Measurements from ENCODE around the gene PDLIM1. TPM values are rescaled to one million over a fixed set of nuclear protein-coding genes. Genes with fewer than 3 reads are reported as not detected.

PDLIM1 gene
- polyA plus RNA-seq, 1 of the 3 experiments (the other 2 are of a cell fraction), result 97.2 TPM

DNA sequence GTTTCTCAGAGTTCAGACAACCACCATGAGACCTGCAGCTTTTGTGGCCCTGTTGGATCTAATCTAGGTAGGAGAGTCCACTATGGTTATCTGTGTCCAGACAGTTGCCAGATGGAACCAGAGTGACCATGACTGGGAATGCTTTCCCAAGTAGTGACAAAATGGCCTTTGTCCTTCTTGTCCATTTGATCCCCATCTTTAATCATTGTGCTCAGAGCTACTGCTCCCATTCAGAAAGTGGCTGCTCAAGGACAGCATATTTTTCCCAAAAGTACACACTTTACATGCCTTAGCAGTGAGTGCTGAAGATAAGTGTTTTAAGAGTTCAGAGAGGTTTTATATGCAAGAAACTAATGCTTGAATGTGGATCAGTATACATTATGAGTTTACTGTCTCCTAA is 102.2 kb downstream of the PDLIM1 start:
- DNase-seq, result no peak
- ChIA-PET POLR2A (interaction anchor here (0.5 kb wide), 1 partner anchor 399 kb away, joined by 3 read pairs; no protein-coding TSS in a partner anchor), CTCF (interaction anchor here (0.7 to 2.7 kb wide), 3 partner anchors 55 to 175 kb away, joined by 3 to 9 read pairs (median 4); no protein-coding TSS in a partner anchor)
- H3K27me3 ChIP-seq (ENCODE audit: insufficient read depth), result no peaks in the 10 kb centered on the region
- no peaks in the 10 kb centered on the region for H3K9me2 ChIP-seq
- H3K9me3 ChIP-seq, result no peaks in the 10 kb centered on the region
- TF ChIP-seq EZH2phosphoT487 (IDR thresholded peaks at IDR 0.05; ENCODE audit: borderline replicate concordance, low read depth) (no peak), GABPA (IDR thresholded peaks at IDR 0.05; ENCODE audit: low read depth) (no peak), RAD21 (IDR thresholded peaks at IDR 0.05; ENCODE audit: low read length) (no peak), TEAD4 (IDR thresholded peaks at IDR 0.05; ENCODE audit: borderline replicate concordance, insufficient read depth) (no peak), TCF12 (IDR thresholded peaks at IDR 0.05) (no peak), RXRA (IDR thresholded peaks at IDR 0.05; ENCODE audit: borderline replicate concordance, low read depth) (no peak), MXI1 (IDR thresholded peaks at IDR 0.05; ENCODE audit: low read depth, low read length) (no peak), MEF2A (IDR thresholded peaks at IDR 0.05; ENCODE audit: borderline replicate concordance, low read depth) (no peak), FOXM1 (IDR thresholded peaks at IDR 0.05; ENCODE audit: low read depth) (no peak), SIN3A (IDR thresholded peaks at IDR 0.05; ENCODE audit: borderline replicate concordance, low read depth, low read length) (no peak), GATA2 (CRISPR knock-in tag; IDR thresholded peaks at IDR 0.05) (no peak), YY1 (IDR thresholded peaks at IDR 0.05; ENCODE audit: low read depth) (no peak)
- TF ChIP-seq, protein P1, sequence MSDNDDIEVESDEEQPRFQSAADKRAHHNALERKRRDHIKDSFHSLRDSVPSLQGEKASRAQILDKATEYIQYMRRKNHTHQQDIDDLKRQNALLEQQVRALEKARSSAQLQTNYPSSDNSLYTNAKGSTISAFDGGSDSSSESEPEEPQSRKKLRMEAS (IDR thresholded peaks at IDR 0.05; ENCODE audit: low read depth), result no peak
- TF ChIP-seq, protein P2, sequence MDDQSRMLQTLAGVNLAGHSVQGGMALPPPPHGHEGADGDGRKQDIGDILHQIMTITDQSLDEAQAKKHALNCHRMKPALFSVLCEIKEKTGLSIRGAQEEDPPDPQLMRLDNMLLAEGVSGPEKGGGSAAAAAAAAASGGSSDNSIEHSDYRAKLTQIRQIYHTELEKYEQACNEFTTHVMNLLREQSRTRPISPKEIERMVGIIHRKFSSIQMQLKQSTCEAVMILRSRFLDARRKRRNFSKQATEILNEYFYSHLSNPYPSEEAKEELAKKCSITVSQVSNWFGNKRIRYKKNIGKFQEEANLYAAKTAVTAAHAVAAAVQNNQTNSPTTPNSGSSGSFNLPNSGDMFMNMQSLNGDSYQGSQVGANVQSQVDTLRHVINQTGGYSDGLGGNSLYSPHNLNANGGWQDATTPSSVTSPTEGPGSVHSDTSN (IDR thresholded peaks at IDR 0.05), result no peak
- TF ChIP-seq, protein P3, sequence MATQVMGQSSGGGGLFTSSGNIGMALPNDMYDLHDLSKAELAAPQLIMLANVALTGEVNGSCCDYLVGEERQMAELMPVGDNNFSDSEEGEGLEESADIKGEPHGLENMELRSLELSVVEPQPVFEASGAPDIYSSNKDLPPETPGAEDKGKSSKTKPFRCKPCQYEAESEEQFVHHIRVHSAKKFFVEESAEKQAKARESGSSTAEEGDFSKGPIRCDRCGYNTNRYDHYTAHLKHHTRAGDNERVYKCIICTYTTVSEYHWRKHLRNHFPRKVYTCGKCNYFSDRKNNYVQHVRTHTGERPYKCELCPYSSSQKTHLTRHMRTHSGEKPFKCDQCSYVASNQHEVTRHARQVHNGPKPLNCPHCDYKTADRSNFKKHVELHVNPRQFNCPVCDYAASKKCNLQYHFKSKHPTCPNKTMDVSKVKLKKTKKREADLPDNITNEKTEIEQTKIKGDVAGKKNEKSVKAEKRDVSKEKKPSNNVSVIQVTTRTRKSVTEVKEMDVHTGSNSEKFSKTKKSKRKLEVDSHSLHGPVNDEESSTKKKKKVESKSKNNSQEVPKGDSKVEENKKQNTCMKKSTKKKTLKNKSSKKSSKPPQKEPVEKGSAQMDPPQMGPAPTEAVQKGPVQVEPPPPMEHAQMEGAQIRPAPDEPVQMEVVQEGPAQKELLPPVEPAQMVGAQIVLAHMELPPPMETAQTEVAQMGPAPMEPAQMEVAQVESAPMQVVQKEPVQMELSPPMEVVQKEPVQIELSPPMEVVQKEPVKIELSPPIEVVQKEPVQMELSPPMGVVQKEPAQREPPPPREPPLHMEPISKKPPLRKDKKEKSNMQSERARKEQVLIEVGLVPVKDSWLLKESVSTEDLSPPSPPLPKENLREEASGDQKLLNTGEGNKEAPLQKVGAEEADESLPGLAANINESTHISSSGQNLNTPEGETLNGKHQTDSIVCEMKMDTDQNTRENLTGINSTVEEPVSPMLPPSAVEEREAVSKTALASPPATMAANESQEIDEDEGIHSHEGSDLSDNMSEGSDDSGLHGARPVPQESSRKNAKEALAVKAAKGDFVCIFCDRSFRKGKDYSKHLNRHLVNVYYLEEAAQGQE (IDR thresholded peaks at IDR 0.05; ENCODE audit: low read depth, low read length), result no peak
- TF ChIP-seq, protein P4, sequence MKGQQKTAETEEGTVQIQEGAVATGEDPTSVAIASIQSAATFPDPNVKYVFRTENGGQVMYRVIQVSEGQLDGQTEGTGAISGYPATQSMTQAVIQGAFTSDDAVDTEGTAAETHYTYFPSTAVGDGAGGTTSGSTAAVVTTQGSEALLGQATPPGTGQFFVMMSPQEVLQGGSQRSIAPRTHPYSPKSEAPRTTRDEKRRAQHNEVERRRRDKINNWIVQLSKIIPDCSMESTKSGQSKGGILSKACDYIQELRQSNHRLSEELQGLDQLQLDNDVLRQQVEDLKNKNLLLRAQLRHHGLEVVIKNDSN (IDR thresholded peaks at IDR 0.05; ENCODE audit: borderline replicate concordance, low read depth), result no peak
- TF ChIP-seq, protein P5, sequence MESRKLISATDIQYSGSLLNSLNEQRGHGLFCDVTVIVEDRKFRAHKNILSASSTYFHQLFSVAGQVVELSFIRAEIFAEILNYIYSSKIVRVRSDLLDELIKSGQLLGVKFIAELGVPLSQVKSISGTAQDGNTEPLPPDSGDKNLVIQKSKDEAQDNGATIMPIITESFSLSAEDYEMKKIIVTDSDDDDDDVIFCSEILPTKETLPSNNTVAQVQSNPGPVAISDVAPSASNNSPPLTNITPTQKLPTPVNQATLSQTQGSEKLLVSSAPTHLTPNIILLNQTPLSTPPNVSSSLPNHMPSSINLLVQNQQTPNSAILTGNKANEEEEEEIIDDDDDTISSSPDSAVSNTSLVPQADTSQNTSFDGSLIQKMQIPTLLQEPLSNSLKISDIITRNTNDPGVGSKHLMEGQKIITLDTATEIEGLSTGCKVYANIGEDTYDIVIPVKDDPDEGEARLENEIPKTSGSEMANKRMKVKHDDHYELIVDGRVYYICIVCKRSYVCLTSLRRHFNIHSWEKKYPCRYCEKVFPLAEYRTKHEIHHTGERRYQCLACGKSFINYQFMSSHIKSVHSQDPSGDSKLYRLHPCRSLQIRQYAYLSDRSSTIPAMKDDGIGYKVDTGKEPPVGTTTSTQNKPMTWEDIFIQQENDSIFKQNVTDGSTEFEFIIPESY (IDR thresholded peaks at IDR 0.05; ENCODE audit: borderline replicate concordance, low read depth), result no peak
- no peak overlapping the region for H2AFZ ChIP-seq (ENCODE audit: low read depth)
- no peak overlapping the region for H3K9ac ChIP-seq
- no peaks in the 10 kb centered on the region; a peak in 1 of 4 replicates for H3K4me1 ChIP-seq (ENCODE audit: control insufficient read depth in 1 of 2, insufficient read depth in 2 of 2, low read depth in 1 of 2, low read length in 1 of 2)
- H3K36me3 ChIP-seq (replicated peaks in 1 of 2; ENCODE audit: control insufficient read depth in 1 of 2, insufficient read depth in 2 of 2, low read length in 1 of 2), result no peaks in the 10 kb centered on the region
- H3K79me2 ChIP-seq (ENCODE audit: insufficient read depth), result no peaks in the 10 kb centered on the region
- H4K20me1 ChIP-seq (ENCODE audit: insufficient read depth), result no peaks in the 10 kb centered on the region
- no peak overlapping the region for H3K4me3 ChIP-seq (ENCODE audit: low read depth in 2 of 2, low read length in 1 of 2)
- H3K4me2 ChIP-seq, result no peak overlapping the region
- H3K27ac ChIP-seq (ENCODE audit: low read depth in 2 of 2, low read length in 1 of 2), result no peak overlapping the region
- no peaks in the 10 kb centered on the region for H3F3A ChIP-seq (replicated peaks; ENCODE audit: insufficient read depth)

All from SK-N-SH (cell line).